GOT3 (cell line): ENCODE data around the gene INSIG2.

Source experiments
- DNase-seq: peaks from one replicate; lab custom pipeline; 2025; ENCODE audit warnings: mixed read lengths; lab: John Stamatoyannopoulos, UW

INSIG2 gene

GRCh38 chr2:118088051-118089024 is at the start of gene INSIG2:
INSIG2 (plus strand) TSS chr2:118088471; CDS start chr2:118096557, 8,086 bp downstream.
- DNase-seq: peak; percentile 89

- no peak for DNase-seq
Observed at GRCh38 chr2:118040891-118041290, 47.4 kb upstream of the INSIG2 start.

GRCh38 chr2:118044103-118044716 is 44.1 kb upstream of the INSIG2 start:
- no peak for DNase-seq

- DNase-seq: no peak
Observed at GRCh38 chr2:118044854-118045253, 43.4 kb upstream of the INSIG2 start.

GRCh38 chr2:118045286-118045685 is 43.0 kb upstream of the INSIG2 start:
- no peak for DNase-seq

- DNase-seq: no peak
Observed at GRCh38 chr2:118046634-118047210, 41.5 kb upstream of the INSIG2 start.

- no peak for DNase-seq
Observed at GRCh38 chr2:118047380-118047826, 40.9 kb upstream of the INSIG2 start.

- no peak for DNase-seq
Observed at GRCh38 chr2:118048401-118048800, 39.9 kb upstream of the INSIG2 start.

GRCh38 chr2:118049140-118049815 is 39.0 kb upstream of the INSIG2 start:
- no peak for DNase-seq

- no peak for DNase-seq
Observed at GRCh38 chr2:118049816-118050140, 38.5 kb upstream of the INSIG2 start.

- no peak for DNase-seq
Observed at GRCh38 chr2:118050386-118050785, 37.9 kb upstream of the INSIG2 start.

GRCh38 chr2:118050974-118051373 is 37.3 kb upstream of the INSIG2 start:
- no peak for DNase-seq

GRCh38 chr2:118051826-118052358 is 36.4 kb upstream of the INSIG2 start:
- no peak for DNase-seq

GRCh38 chr2:118052474-118052873 is 35.8 kb upstream of the INSIG2 start:
- no peak for DNase-seq

GRCh38 chr2:118053681-118054080 is 34.6 kb upstream of the INSIG2 start:
- DNase-seq: no peak

GRCh38 chr2:118054213-118055008 is 33.9 kb upstream of the INSIG2 start:
- DNase-seq: no peak

GRCh38 chr2:118055512-118056164 is 32.6 kb upstream of the INSIG2 start:
- DNase-seq: no peak

- DNase-seq: no peak
Observed at GRCh38 chr2:118056165-118056534, 32.1 kb upstream of the INSIG2 start.

- no peak for DNase-seq
Observed at GRCh38 chr2:118056801-118057200, 31.5 kb upstream of the INSIG2 start.

- DNase-seq: no peak
Observed at GRCh38 chr2:118058951-118059350, 29.3 kb upstream of the INSIG2 start.
